IPS-NIHi7 (cell line): ENCODE measurements around the gene ERH.

Experiments
- DNase-seq: peaks from one replicate; pipeline ENCODE4 v3.0.0; 2012; ENCODE audit warnings: mixed read lengths; ENCODE audit errors: extremely low spot score

Gene ERH

GRCh38 chr14:69355607-69356281 lies 42.4 kb downstream of the ERH start:
- DNase-seq = no peak

- no peak for DNase-seq
These were observed 42.9 kb downstream of the ERH start for GRCh38 chr14:69355154-69355597.

- no peak for DNase-seq
These were observed 43.5 kb downstream of the ERH start for GRCh38 chr14:69354383-69355153.

DNA sequence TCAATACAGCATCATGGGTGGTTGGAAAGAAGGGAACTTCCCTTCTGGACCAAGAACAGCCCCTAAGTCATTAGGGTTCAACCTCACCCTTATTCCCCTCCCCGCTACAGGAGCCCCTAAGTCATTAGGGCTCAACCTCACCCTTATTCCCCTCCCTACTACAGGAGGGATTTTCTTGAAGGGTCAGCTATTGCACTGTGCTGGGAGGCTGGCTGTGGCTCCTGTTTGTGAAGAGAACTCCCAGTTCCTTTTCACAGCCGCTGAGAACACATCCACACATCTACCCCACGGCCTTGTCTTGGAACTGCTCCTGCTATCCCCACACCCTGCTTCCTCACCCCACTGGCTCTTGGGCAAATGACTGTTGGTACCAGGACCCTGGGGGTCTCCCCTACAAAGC lies 44.9 kb downstream of the ERH start:
- no peak for DNase-seq

DNA sequence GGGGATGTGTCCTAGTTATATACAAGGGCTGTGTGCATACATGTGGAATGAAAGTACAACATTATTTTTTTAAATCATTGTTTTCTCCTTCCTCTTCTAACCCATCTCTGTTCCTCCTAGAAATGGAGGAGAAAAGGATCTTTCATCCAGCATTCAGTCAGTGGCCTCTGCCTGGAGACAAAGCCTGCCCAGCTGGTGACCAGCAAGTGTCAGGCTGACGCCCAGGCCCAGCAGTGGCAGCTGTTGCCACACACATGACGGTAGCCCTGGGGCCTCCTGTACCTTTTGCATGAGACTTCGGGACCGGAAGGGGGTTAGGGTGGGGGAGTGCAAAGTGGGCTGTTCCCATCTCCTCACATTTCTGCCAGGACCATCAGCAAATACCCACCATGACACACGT lies 46.2 kb downstream of the ERH start:
- DNase-seq = no peak

GRCh38 chr14:69351385-69351784 lies 46.7 kb downstream of the ERH start:
- no peak for DNase-seq

DNA sequence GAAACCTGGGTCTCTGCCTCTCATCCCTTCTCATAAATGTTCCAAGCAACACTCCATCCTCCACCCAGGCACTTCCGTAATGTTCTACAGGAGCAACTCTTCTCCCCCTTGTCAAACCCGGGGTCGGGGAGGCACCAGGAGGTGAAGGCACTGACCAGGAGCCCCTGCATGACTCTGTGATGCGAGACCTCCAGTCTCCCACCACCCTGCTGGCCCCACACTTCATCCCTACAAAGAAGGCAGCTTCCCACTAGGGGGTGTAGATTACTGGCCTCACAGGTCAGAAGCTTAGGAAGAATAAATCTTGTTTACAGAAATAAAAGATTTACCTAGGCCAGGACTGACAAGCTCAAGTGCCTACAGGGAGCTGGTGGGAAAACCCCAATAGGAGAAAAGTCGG lies 47.2 kb downstream of the ERH start:
- DNase-seq = no peak

- DNase-seq = no peak
These were observed 48.9 kb downstream of the ERH start for GRCh38 chr14:69349091-69349777.

DNA sequence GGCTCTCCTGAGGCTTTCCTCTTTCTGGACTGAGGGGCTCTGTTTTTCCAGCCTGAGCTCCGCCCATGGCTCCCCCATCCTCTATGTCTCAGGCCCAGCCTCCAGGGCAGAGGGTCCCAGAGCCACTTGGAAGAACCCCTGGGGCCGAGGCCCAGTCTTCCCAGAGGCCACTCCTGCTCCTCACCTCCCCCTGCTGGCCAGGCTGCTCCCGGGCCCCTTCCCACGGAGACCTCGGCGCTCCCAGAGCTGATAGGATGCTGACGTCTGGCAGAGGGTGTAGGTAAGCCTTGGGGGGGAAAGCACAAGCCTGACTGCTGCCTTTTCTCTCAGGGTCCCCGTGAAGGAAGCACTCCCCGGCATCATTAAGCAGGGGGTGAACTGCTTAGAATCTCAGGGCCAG lies 51.4 kb downstream of the ERH start:
- peak; percentile 93 for DNase-seq

GRCh38 chr14:69345402-69345801 lies 52.7 kb downstream of the ERH start:
- no peak for DNase-seq

GRCh38 chr14:69344171-69344570 lies 53.9 kb downstream of the ERH start:
- no peak for DNase-seq

GRCh38 chr14:69342928-69343525 lies 55.1 kb downstream of the ERH start:
- no peak for DNase-seq

GRCh38 chr14:69339426-69339825 lies 58.7 kb downstream of the ERH start:
- no peak for DNase-seq

GRCh38 chr14:69337984-69338383 lies 60.1 kb downstream of the ERH start:
- DNase-seq = no peak

DNA sequence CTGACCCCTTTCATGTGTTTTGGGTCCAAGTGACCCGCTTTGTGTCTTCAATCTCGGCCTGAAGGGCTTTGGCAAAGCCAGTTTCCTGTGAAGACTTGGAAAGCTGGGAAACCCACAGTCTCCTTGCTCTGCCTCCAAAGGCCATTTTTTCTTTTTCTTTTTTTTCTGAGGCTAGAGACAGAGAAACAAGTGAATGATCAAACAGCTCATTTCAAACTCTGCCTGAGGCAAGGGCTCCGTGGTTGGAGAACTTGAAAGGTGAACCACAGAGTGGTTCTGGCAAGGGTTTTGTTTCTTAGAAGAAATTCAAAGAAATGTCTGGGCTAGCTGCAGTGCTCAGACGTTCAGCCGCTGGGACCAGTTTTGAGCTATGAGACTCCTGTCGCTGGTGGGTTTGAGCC lies 62.7 kb downstream of the ERH start:
- no peak for DNase-seq

DNA sequence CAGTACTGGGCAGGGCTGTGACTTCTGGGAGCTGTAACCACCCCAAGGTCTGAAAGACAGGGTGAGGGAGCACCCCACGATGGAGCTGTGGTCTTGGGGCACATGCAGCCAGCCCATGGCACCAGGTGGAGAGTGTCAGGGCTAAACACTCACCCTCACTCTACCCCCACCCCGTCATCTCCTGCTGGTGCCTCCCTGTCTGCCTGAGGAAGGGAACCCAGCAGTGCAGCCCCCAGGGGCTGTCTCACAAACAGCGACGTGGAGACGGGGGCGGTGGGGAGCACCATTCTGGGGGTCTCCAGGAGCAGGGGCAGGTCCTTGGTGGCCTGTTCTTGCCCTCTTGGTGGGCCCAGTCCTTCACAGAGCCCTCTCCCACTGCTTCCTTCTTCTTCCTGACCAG lies 63.5 kb downstream of the ERH start:
- no peak for DNase-seq

DNA sequence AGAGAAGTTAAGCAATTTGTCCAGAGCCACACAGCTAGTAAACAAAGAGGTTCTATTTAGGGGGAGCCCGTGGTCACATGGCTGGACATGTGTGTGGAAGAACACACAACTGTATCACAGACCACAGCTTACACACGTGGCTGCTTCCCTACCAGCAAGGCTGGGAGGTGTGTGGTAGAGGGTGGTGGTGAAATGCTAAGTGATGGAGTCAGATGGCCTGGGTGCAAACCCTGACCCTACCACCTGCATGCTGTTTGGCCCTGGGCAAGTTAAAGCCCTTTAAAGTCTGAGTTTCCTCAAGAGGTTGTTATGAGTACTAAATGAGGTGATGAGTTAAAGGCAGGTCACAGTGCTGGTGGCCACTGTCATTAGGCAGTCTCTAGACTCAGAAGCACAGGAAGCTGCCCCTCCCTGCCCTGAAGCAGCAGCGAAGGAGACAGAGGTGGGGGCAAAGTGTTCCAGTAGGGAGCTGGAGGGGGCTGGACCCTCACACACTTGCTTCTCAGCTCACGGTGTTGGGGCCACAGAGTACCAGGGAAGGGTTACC lies 64.2 kb downstream of the ERH start:
- DNase-seq = no peak

DNA sequence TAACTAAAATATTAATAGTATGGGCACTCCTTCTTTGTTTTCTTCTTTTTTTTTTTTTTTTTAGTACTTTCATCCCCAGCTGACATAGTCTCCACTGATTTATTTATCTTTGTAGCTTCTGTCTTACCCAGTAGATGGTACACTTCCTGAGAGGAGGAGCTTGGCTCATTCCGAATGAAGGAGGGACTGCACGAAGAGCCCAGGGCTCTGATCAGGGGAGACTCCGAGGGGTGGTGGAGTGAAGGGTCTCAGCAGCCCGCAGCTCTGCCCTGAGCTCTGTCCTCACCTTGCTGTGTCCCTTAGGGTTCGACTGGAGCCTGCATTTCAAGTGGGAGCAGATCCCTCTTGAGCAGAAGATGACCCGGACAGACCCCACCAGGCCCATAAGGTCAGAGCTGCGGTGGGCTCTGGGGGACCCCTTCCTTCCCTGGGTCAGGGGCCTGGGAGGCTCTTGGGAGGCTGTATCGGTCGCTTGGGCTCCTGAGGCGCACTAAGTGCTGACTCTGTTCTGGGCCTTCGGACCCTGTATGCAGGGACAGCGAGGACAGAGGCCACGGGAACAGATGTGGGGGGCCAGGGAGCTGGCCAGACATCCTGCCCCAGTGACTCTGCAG lies 65.2 kb downstream of the ERH start:
- no peak for DNase-seq

DNA sequence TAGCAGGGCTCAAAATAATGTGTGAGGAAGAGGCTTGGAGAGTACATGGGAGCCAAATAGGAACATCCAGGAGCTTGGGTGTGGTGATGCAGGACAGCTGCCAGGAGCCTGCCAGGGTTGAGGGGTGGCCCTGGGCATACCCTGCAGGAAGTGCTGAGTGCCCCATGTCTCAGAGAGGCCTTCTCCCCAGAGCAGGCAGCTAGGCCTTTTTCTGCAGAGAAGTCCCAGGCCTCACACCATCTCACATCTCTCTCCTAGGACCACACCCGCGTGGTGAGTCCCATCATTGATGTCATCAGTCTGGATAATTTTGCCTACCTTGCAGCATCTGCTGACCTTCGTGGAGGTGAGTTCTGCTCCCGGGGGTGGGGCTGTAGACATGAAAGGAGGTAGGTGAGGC lies 66.9 kb downstream of the ERH start:
- no peak for DNase-seq
